ENCODE results near the gene SMPD3.

SMPD3 gene

GRCh38 chr16:68319185-68319908 is 129.0 kb downstream of the SMPD3 start:
- no peak for TF ChIP-seq ZFX (IDR thresholded peaks at IDR 0.05; ENCODE audit: borderline replicate concordance)
- TF ChIP-seq, protein P1, sequence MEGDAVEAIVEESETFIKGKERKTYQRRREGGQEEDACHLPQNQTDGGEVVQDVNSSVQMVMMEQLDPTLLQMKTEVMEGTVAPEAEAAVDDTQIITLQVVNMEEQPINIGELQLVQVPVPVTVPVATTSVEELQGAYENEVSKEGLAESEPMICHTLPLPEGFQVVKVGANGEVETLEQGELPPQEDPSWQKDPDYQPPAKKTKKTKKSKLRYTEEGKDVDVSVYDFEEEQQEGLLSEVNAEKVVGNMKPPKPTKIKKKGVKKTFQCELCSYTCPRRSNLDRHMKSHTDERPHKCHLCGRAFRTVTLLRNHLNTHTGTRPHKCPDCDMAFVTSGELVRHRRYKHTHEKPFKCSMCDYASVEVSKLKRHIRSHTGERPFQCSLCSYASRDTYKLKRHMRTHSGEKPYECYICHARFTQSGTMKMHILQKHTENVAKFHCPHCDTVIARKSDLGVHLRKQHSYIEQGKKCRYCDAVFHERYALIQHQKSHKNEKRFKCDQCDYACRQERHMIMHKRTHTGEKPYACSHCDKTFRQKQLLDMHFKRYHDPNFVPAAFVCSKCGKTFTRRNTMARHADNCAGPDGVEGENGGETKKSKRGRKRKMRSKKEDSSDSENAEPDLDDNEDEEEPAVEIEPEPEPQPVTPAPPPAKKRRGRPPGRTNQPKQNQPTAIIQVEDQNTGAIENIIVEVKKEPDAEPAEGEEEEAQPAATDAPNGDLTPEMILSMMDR (IDR thresholded peaks at IDR 0.05): no peak
- no peak overlapping the region for H3K27ac ChIP-seq

DNA sequence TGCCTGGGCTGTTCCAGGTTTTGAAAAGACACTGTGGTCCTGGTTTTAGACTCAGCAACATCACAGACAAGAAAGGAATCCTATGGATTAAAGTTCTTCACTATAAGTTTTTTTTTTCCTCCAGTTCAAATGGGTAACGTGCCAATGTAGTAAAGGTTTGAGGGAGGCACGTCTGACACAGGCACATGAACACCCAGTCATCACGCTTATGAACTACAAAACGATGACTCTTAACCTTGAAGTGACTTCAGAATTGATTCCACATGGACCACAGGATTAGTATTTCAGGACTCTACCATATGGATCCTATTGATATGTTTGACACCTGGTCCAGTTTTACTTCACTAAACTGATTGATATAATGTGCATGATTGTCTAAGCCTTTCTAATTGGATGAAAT is 135.2 kb downstream of the SMPD3 start:
- H3K27ac ChIP-seq: no peak overlapping the region
- TF ChIP-seq, protein P1 (IDR thresholded peaks at IDR 0.05): no peak
- TF ChIP-seq ZFX (IDR thresholded peaks at IDR 0.05; ENCODE audit: borderline replicate concordance): no peak

- TF ChIP-seq ZFX (IDR thresholded peaks at IDR 0.05; ENCODE audit: borderline replicate concordance): no peak
- TF ChIP-seq, protein P1 (IDR thresholded peaks at IDR 0.05): no peak; the same call in 1 of the 2 replicates
Measured at GRCh38 chr16:68310774-68311511, 137.4 kb downstream of the SMPD3 start, which contains the start of the genes PRMT7 and SLC7A6OS. TSS of gene PRMT7 (plus strand) at chr16:68311019. CDS start at chr16:68315980, 4,961 bp downstream. TSS of gene SLC7A6OS (minus strand) at chr16:68310946. CDS start at chr16:68310926, 20 bp downstream.

DNA sequence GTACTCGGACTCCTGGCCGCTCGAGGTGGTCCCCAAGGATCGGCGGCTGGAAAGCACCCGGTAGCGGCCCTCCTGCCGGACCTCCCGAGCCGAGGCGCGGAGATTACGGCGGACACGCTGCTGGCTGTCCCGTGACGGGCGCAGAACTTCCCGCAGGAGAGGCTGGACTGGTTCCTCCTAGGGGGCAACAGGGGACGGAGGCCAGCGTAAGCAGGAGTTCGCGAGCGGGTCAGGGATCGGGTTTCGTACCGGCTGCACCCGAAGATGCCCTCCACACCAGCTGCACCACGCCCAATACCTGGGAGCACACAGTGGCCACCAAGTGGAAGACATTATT is 137.9 kb downstream of the SMPD3 start:
- peak overlapping the region; percentile 72 for H3K27ac ChIP-seq
- TF ChIP-seq ZFX (IDR thresholded peaks at IDR 0.05; ENCODE audit: borderline replicate concordance): no peak
- TF ChIP-seq, protein P1 (IDR thresholded peaks at IDR 0.05): no peak

More at GRCh38 chr16:68310774-68311511, 137.4 kb downstream of the SMPD3 start, which contains the start of the genes PRMT7 and SLC7A6OS:
- H3K27ac ChIP-seq: peak within 1 kb of the TSS; percentile 72

DNA sequence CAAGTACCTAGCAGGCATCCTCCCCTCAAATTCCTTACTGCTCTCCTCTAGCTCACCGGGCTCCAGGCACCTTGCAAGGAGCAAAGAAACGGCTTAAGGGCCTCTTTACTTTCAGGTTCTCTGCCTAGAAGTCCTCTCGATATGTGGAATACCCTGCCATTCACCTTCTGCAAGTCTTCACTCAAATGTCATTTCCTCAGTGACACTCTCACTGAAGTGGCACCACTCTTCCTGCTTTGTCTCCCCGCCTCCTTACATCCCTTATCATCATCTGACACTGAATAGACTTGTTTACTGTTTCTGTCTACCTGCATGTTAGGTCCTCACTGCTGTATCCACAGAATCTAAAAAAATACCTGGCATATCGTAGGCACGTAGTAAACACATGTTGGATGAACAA is 138.5 kb downstream of the SMPD3 start:
- peak overlapping the region; percentile 72; the same call in 1 of the 2 replicates for H3K27ac ChIP-seq
- no peak for TF ChIP-seq ZFX (IDR thresholded peaks at IDR 0.05; ENCODE audit: borderline replicate concordance)
- TF ChIP-seq, protein P1 (IDR thresholded peaks at IDR 0.05): no peak

Measured in 22Rv1 (cell line).